GM10847 (cell line): Measurements from ENCODE around the gene FOSL2.

Source experiments
- POLR2A ChIP-seq: IDR thresholded peaks from 2 replicates; pipeline ENCODE4 v1.6.1; 2011; ENCODE audit not compliant: insufficient read length; ENCODE audit errors: extremely low read depth

Gene FOSL2

DNA sequence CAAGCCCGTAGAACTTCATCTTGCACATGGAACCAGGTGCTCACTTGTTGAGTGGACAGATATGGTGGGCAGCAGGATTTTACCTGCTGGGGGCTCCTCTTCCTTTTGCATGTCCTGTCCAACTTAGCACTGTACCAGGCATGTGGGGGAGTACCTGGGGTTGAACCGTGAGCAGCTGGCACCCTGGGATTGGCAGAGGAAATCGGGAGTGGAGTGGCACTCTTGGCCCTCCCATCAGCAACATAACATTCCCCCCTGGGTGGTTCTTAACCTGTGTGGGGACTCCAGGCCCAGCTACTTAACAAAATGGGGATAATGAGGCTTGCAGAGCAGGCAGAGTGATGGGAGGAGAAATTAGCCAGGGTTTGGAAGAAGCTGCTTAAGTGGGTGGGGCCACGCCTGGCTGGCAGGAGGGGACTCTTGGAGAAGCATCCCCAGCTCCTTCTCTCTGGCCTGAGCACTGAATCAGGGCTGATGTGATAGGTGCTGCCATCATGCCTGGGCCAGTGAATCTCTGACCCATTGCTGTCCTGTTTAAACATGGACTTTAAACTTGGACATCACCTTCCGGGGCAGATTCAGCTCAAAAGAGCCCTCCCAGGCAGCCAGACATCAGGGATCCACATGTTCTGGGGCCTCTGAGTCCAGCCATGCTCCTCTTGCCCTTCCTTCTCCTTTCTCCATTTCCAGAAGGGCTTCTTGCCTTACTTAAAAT, 15.5 kb downstream of the FOSL2 start:
- no peak for TF ChIP-seq POLR2A

DNA sequence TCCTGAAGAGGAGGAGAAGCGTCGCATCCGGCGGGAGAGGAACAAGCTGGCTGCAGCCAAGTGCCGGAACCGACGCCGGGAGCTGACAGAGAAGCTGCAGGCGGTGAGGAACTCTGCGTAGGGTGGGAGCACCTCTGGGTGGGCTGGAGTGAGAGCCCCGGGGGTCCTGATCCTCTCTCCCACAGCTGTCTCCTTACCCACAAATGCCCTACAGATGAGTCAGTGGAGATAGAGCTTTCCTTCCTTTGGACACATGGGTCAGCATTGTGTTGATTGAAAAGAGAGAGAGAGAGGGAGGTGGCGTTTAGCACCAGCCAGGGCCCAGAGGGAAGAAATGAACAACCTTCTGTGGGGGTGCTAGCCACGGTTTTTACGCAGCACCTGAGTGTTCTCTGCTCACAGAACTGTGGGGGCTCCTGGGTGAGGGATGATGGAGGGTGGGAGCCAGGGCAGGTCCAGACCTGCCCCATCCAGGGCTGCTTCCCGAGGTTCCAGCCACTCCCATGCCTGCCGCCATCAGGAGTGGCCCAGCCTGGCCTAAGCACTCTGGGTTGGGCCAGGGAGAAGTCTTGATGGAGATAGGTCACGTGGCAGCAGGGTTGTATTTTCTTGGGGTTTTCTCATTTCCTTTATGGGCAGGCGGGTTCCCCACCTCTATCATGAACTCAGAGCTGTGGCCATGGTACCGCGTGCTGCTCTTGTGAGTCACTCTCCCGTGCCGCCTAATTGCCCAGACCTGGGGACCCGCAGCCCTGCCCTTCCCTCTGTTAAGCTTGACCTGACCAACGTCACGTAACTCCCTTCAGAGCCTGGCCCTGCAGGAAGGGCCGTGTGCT, 16.3 kb downstream of the FOSL2 start:
- no peak for TF ChIP-seq POLR2A

DNA sequence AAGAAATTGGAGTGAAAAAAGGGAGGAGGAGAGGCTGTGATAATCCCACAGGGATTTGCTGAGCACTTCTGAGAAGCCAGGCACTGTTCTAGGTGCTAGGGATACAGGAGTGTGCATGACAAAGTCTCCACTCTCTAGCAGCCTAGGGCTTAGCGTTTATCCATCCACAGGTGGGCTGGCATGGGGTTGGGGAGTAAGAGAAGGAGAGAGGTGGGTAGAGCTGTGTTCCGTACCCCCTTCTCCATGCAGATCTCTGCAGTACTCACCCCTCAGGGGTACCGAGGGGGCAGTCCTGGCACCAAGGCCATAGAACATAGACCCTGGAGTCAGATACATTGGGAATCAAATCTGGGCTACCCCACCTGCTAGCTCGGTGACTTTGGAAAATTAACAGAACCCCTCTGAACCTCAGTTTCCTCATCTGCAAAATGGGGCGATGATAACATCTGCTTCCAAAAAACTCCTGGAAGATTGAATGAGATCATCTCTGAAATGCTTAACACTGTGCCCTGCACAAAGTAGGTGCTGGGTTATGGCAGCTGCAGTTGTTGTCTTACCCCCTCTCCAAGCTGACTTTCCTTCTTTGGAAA, 18.6 kb downstream of the FOSL2 start:
- no peak for TF ChIP-seq POLR2A

DNA sequence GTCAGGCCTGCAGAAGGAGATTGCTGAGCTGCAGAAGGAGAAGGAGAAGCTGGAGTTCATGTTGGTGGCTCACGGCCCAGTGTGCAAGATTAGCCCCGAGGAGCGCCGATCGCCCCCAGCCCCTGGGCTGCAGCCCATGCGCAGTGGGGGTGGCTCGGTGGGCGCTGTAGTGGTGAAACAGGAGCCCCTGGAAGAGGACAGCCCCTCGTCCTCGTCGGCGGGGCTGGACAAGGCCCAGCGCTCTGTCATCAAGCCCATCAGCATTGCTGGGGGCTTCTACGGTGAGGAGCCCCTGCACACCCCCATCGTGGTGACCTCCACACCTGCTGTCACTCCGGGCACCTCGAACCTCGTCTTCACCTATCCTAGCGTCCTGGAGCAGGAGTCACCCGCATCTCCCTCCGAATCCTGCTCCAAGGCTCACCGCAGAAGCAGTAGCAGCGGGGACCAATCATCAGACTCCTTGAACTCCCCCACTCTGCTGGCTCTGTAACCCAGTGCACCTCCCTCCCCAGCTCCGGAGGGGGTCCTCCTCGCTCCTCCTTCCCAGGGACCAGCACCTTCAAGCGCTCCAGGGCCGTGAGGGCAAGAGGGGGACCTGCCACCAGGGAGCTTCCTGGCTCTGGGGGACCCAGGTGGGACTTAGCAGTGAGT, 19.4 kb downstream of the FOSL2 start:
- no peak for TF ChIP-seq POLR2A

DNA sequence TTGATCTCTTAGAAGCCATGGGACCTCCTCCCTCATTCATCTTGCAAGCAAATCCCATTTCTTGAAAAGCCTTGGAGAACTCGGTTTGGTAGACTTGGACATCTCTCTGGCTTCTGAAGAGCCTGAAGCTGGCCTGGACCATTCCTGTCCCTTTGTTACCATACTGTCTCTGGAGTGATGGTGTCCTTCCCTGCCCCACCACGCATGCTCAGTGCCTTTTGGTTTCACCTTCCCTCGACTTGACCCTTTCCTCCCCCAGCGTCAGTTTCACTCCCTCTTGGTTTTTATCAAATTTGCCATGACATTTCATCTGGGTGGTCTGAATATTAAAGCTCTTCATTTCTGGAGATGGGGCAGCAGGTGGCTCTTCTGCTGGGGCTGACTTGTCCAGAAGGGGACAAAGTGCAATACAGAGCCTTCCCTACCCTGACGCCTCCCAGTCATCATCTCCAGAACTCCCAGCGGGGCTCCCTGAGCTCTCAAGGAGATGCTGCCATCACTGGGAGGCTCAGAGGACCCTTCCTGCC, 20.0 kb downstream of the FOSL2 start:
- no peak for TF ChIP-seq POLR2A

DNA sequence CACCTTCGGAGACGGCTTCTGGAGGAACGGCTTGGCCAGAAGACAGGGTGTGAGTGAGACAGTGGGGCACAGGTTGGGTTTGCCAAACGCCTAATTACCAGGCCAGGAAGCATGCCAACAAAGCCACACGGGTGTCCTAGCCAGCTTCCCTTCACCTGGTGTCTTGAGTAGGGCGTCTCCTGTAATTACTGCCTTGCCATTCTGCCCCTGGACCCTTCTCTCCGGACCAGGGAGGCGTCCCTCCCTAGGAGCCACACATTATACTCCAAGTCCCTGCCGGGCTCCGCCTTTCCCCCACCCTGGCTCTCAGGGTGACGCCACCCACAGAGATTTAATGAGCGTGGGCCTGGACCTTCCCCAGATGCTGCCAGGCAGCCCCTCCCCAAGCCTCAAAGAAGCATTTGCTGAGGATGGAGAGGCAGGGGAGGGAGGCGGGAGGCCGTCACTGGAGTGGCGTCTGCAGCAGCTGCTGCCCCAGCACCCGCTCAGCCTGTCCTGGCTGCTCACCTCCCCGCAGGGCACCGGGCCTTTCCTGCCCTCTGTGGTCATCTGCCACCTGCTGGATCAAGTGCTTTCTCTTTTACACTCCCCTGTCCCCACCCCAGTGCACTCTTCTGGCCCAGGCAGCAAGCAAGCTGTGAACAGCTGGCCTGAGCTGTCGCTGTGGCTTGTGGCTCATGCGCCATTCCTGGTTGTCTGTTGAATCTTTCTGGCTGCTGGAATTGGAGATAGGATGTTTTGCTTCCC, 20.7 kb downstream of the FOSL2 start:
- TF ChIP-seq POLR2A = no peak

DNA sequence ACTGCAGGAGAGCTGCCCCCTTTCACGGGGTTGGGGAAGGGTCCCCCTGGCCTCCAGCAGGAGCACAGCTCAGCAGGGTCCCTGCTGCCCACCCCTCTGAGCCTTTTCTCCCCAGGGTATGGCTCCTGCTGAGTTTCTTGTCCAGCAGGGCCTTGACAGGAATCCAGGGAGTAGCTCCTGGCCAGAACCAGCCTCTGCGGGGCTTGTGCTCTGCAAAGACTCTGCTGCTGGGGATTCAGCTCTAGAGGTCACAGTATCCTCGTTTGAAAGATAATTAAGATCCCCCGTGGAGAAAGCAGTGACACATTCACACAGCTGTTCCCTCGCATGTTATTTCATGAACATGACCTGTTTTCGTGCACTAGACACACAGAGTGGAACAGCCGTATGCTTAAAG, 21.2 kb downstream of the FOSL2 start:
- no peak for TF ChIP-seq POLR2A

DNA sequence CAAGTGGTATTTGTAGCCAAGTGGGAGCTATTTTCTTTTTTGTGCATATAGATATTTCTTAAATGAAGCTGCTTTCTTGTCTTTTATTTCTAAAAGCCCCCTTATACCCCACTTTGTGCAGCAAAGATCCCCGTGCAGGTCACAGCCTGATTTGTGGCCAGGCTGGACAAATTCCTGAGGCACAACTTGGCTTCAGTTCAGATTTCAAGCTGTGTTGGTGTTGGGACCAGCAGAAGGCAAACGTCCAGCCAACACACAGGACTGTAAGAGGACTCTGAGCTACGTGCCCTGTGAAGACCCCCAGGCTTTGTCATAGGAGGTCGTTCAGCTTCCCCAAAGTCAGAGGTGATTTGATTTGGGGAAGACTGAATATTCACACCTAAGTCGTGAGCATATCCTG, 21.9 kb downstream of the FOSL2 start:
- no peak for TF ChIP-seq POLR2A

DNA sequence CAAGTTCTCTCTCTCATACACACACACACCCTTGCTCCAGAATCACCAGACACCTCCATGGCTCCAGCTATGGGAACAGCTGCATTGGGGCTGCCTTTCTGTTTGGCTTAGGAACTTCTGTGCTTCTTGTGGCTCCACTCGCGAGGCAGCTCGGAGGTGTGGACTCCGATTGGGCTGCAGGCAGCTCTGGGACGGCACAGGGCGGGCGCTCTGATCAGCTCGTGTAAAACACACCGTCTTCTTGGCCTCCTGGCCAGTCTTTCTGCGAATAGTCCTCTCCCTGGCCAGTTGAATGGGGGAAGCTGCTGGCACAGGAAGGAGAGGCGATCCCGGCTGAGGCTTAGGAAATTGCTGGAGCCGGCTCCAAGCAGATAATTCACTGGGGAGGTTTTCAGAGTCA, 22.4 kb downstream of the FOSL2 start:
- TF ChIP-seq POLR2A = no peak

DNA sequence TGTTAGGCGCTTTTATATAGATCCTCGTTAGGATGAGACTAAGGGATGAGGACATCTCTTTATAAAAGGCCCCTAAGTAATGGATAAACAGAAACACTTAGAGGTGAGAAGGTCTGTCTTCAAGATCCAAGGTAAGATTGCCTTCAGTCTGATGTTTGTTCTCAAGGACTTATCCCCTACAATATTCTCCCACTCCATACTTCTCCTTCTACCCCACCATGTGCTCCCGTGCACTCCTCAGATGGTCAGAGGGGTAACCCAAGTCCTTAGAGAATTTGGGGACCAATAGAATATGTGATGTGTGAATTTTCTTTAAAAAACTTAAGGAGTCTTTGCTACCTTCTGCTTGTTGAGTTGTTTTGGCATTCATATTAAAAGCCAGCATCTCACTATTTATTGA, 23.1 kb downstream of the FOSL2 start:
- TF ChIP-seq POLR2A = no peak

DNA sequence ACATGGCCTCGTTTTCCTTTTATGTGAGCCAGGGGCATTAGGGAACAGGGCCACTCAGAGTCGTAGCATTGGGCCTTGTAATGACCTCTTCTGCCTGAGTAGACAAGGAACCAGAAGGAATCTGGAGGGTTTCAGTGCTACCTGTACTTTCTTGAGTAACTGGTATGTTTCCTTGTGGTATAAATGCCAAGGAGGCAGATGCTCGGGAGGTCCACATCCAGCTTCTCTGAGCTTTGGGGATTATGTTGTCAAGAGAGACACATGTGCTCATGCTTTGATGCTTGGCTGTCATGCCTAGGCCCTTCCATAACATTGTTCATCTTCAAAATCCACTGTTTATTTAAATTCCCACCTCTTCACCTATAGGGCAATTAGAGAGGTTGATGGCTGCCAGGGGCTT, 26.3 kb downstream of the FOSL2 start:
- no peak for TF ChIP-seq POLR2A

DNA sequence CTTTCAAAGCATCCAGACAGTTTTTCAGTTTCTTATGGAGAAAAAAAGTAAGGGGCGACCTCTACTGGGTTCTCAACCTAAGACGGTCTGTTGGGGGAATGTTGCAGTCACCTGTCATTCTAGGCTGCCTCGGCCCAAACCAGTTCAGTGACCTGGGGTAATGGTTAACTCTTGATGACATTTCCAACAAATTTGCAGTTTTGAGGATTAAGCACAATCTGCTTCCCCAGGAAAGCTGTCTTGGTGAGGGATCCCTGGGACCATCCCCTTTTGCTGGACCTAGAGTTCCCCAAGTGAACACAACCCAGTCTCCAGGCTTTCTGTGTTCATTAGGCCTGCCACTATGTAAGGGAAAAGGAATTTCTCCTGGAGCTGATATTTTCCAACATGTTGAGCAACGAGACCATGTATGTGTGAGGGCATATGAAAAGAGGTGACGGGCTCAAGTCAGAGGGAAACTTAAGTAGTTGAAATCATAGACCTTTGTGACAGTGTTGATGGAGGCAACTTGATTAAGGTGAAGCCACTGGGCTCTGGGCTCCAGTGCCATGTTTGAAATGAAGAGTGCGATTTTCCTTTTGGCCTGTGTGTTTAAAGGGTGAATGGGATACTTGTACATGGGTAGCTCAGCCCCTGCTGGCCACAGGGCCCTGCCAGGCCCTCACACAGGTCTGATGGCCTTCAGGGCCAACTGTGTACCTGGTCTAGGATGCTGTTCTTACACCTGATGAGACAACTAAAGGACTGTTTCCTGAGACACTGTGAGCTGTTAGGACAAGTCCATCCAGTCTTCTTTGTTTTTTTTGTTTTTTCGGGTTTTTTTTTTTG, 27.0 kb downstream of the FOSL2 start:
- no peak for TF ChIP-seq POLR2A

DNA sequence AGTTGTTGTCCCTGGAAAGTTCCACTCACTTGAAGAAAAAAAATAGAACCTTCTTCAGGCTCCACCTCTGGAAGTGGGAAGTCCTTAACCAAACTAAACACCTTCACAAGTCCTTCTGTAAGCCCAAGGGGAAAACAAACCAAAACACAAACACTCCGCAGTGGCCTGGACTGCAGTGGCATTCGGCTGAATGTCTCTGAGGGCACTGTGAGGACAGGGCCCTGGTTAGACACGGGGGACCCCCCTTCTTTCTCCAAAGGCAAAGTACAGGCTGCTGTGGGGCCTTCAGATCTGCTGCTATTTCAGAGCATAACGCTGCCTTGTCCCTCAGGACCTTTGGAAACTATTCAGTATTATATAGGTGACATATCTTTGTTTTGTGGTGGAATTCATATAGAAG, 28.1 kb downstream of the FOSL2 start:
- no peak for TF ChIP-seq POLR2A
